Ishikawa (cell line): ENCODE measurements around the gene LCE1E.

ENCODE experiments used
- CEBPB ChIP-seq: IDR thresholded peaks from 2 replicates; pipeline ENCODE4 v1.6.1; 2012
- EP300 ChIP-seq: IDR thresholded peaks from 2 replicates; pipeline ENCODE4 v1.6.1; 2012; ENCODE audit warnings: borderline replicate concordance
- FOXM1 ChIP-seq: IDR thresholded peaks from 2 replicates; pipeline ENCODE4 v1.6.1; 2012; ENCODE audit warnings: low read depth, borderline replicate concordance
- NFIC ChIP-seq: IDR thresholded peaks from 2 replicates; pipeline ENCODE4 v1.6.1; 2012
- REST ChIP-seq: IDR thresholded peaks from 2 replicates; pipeline ENCODE4 v1.6.1; 2012; ENCODE audit warnings: low read depth, mild to moderate bottlenecking
- TAF1 ChIP-seq: IDR thresholded peaks from 2 replicates; pipeline ENCODE4 v1.6.1; 2012; ENCODE audit warnings: low read depth, mild to moderate bottlenecking
- TCF12 ChIP-seq: IDR thresholded peaks from 2 replicates; pipeline ENCODE4 v1.6.1; 2012; ENCODE audit warnings: low read depth
- YY1 ChIP-seq: IDR thresholded peaks from 2 replicates; pipeline ENCODE4 v1.6.1; 2012; ENCODE audit warnings: low read depth
- TF ChIP-seq, protein P1 (sequence below): IDR thresholded peaks from 2 replicates; pipeline ENCODE4 v1.6.1; 2012

DNA sequence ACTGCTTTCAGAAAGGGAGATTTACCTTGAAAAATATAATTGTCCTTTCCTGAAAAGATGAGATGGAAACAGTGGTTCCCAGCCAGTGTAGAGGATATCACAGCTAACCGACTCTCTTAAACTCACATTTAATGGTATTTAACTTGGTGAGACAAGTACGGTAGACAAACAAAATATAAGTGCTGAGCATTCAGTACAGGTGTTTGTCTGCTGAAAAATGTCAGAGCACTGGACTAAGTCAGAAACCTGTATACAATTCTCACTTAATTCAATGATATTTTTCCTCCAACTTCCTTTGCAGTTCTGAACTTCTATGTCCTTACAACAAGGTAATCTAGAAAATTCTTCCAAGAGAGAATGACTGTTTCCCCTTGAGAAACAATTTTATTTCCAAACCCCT lies 25.6 kb downstream of the LCE1E start, which contains the start of gene LCE1B:
- TF ChIP-seq REST, result no peak
- no peak for TF ChIP-seq TAF1
- no peak for TF ChIP-seq NFIC
- no peak for TF ChIP-seq FOXM1
- no peak for TF ChIP-seq TCF12
- TF ChIP-seq, protein P1, sequence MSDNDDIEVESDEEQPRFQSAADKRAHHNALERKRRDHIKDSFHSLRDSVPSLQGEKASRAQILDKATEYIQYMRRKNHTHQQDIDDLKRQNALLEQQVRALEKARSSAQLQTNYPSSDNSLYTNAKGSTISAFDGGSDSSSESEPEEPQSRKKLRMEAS, result no peak
- TF ChIP-seq YY1, result no peak
- no peak for TF ChIP-seq EP300
- no peak for TF ChIP-seq CEBPB
